Esophagus squamous epithelium (tissue), 5 donors: Measurements from ENCODE around the gene PCDH9. TPM values are rescaled to one million over a fixed set of nuclear protein-coding genes. Genes with fewer than 3 reads are reported as not detected.

ENCODE experiments used
- DNase-seq: peaks from one replicate; lab custom pipeline; 2025; lab: John Stamatoyannopoulos, UW
- H3K27ac ChIP-seq, 4 donors: fragments of 200-600 bp; sonication (generic); one replicate each; pipeline ENCODE4 v1.5.1; 2016 to 2019; ENCODE audit warnings: mild to moderate bottlenecking in 1 of 4
- H3K27me3 ChIP-seq, 4 donors: fragments of 200-600 bp; sonication (generic); 1 replicate in 3 of 4; 2 replicates in 1 of 4; pipeline versions ENCODE4 v1.5.1 to v1.6.0; 2017 to 2021; ENCODE audit warnings: antibody characterized with exemption in 1 of 4
- H3K36me3 ChIP-seq, 3 donors: fragments of 200-600 bp; sonication (generic); one replicate each; pipeline ENCODE4 v1.5.1; 2016 to 2019
- H3K4me1 ChIP-seq, 3 donors: fragments of 200-600 bp; sonication (generic); one replicate each; pipeline ENCODE4 v1.5.1; 2017 to 2019
- H3K4me3 ChIP-seq, 4 donors: fragments of 200-600 bp; sonication (generic); 1 replicate in 3 of 4; 2 replicates in 1 of 4; pipeline ENCODE4 v1.5.1; 2016 to 2019; ENCODE audit warnings: mild to moderate bottlenecking in 2 of 4, moderate library complexity in 1 of 4
- H3K9me3 ChIP-seq, 3 donors: fragments of 200-600 bp; sonication (generic); one replicate each; pipeline ENCODE4 v1.5.1; 2016 to 2019
- CTCF ChIP-seq, 6 experiments: fragments of 450-650 bp in 4 of 6; fragments of 200-600 bp in 2 of 6; sonication (generic) in 2 of 6; IDR thresholded peaks; one replicate each; pipeline ENCODE4 v1.5.1; 2016 to 2019; ENCODE audit warnings: antibody characterized with exemption in 6 of 6, mild to moderate bottlenecking in 4 of 6, moderate library complexity in 4 of 6
- POLR2A ChIP-seq, 4 donors: fragments of 450-650 bp; IDR thresholded peaks; one replicate each; pipeline ENCODE4 v1.6.1; 2017; ENCODE audit warnings: antibody characterized with exemption in 4 of 4, mild to moderate bottlenecking in 4 of 4, moderate library complexity in 3 of 4
- WGBS, 2 donors: methylation state at CpG; one replicate each; pipeline ENCODE4 v1.1.5; 2018; 5-methylcytosine and 5-hydroxymethylcytosine counted together
- intact Hi-C: fragments of 100-400 bp; cut with DNase I; formaldehyde crosslinking; loops from one replicate; pipeline ENCODE4 v1.15.0; 2022
- total RNA-seq, 4 donors: library from RNA; depleted of rRNA; stranded (reverse); fragments of >200 nt; gene quantifications; one replicate each; pipeline ENCODE4 v1.1.0, GENCODE V29; 2016
- donor health status: DM: yes; HTN: yes; CAD: no.

The PCDH9 gene
- total RNA-seq, 4 donors from 2014 or later = 0.04 to 1.9 (median 0.45) TPM

DNA sequence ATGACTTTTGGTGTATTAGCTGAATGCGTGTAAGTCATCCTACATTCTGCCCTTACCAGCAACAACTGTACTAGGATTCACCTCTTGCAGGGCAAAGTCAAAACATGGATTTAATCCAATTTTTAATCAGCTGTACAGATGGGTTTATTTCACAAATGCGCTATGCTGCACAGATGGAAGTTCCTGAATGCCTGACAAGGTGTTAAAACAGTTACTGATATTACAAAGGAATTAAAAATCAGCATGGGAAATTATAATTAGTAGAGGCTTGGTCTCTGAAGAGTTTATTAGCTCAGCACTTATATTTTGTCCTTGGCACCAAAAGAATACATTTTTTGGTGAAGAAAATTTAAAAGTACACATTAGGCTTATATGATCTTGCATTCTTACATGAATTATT is 448.9 kb downstream of the PCDH9 start:
- intact Hi-C loops = no loop called here
- no peaks in the 10 kb centered on the region for H3K4me1 ChIP-seq
- DNase-seq = no peak
- no peak overlapping the region for H3K4me3 ChIP-seq
- no peaks in the 10 kb centered on the region for H3K9me3 ChIP-seq
- H3K27ac ChIP-seq = no peak overlapping the region
- no peaks in the 10 kb centered on the region for H3K27me3 ChIP-seq
- H3K36me3 ChIP-seq = no peaks in the 10 kb centered on the region
- TF ChIP-seq POLR2A (IDR thresholded peaks at IDR 0.05) (no peak), CTCF (IDR thresholded peaks at IDR 0.05) (no peak)
- WGBS, 2 donors = 63 to 76% methylated on average over 2 of the region's 2 CpGs

DNA sequence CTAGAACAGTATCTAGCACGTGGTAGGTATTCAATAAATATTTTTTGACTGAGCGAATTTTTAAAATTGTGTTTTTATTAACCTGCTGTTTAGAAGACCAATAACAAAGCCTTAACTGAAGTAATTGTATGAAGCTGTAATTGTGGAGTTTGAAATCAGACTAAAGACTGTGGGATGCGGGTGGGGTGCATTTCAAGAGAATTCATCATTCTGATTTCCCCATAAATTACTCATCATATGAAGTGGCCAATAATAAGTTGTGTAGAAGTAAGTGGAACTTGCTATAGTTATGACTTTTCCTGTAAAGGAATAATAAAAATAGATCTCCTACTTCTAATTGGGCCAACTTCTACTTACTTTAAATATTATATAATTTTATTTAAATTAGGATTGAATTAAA is 449.3 kb downstream of the PCDH9 start:
- no peaks in the 10 kb centered on the region for H3K4me1 ChIP-seq
- no peaks in the 10 kb centered on the region for H3K27me3 ChIP-seq
- intact Hi-C loops = no loop called here
- DNase-seq = no peak
- no peaks in the 10 kb centered on the region for H3K36me3 ChIP-seq
- TF ChIP-seq CTCF (IDR thresholded peaks at IDR 0.05) = no peak
- TF ChIP-seq POLR2A (IDR thresholded peaks at IDR 0.05) = no peak
- no peaks in the 10 kb centered on the region for H3K9me3 ChIP-seq
- H3K27ac ChIP-seq = no peak overlapping the region
- no peak overlapping the region for H3K4me3 ChIP-seq
- 56 to 68% methylated on average over 3 of the region's 3 CpGs for WGBS, 2 donors

GRCh38 chr13:66778461-66778860 is 451.7 kb downstream of the PCDH9 start:
- intact Hi-C loops = no loop called here
- H3K36me3 ChIP-seq = no peaks in the 10 kb centered on the region
- DNase-seq = no peak
- no peaks in the 10 kb centered on the region for H3K4me1 ChIP-seq
- TF ChIP-seq CTCF (IDR thresholded peaks at IDR 0.05) (no peak), POLR2A (IDR thresholded peaks at IDR 0.05) (no peak)
- no peaks in the 10 kb centered on the region for H3K27me3 ChIP-seq
- H3K4me3 ChIP-seq = no peak overlapping the region
- no peak overlapping the region for H3K27ac ChIP-seq
- H3K9me3 ChIP-seq = no peaks in the 10 kb centered on the region
- 84 to 100% methylated on average over 1 of the region's 1 CpG for WGBS, 2 donors

GRCh38 chr13:66775196-66775595 is 454.9 kb downstream of the PCDH9 start:
- TF ChIP-seq POLR2A (IDR thresholded peaks at IDR 0.05) (no peak), CTCF (IDR thresholded peaks at IDR 0.05) (no peak)
- WGBS, 2 donors = 69 to 73% methylated on average over 3 of the region's 3 CpGs
- intact Hi-C loops = no loop called here
- Histone ChIP-seq H3K4me1 (no peaks in the 10 kb centered on the region), H3K4me3 (no peak overlapping the region), H3K9me3 (no peaks in the 10 kb centered on the region), H3K36me3 (no peaks in the 10 kb centered on the region), H3K27me3 (no peaks in the 10 kb centered on the region), H3K27ac (no peak overlapping the region)
- no peak for DNase-seq

GRCh38 chr13:66774046-66774445 is 456.1 kb downstream of the PCDH9 start:
- intact Hi-C loops = no loop called here
- no peak for DNase-seq

More at GRCh38 chr13:66774046-66774445, 456.1 kb downstream of the PCDH9 start:
- H3K4me1 ChIP-seq = no peaks in the 10 kb centered on the region
- no peaks in the 10 kb centered on the region for H3K9me3 ChIP-seq
- no peak overlapping the region for H3K4me3 ChIP-seq
- H3K36me3 ChIP-seq = no peaks in the 10 kb centered on the region
- H3K27ac ChIP-seq = no peak overlapping the region
- 62 to 63% methylated on average over 2 of the region's 2 CpGs for WGBS, 2 donors
- TF ChIP-seq CTCF (IDR thresholded peaks at IDR 0.05) (no peak), POLR2A (IDR thresholded peaks at IDR 0.05) (no peak)
- H3K27me3 ChIP-seq = no peaks in the 10 kb centered on the region
